Measurements from ENCODE around the gene ZNF512.
"Not testable (repeated sequence)": the region's sequence is repeated elsewhere in the genome, so short reads cannot be mapped to it uniquely, and the experiment has no call there.

The ZNF512 gene

DNA sequence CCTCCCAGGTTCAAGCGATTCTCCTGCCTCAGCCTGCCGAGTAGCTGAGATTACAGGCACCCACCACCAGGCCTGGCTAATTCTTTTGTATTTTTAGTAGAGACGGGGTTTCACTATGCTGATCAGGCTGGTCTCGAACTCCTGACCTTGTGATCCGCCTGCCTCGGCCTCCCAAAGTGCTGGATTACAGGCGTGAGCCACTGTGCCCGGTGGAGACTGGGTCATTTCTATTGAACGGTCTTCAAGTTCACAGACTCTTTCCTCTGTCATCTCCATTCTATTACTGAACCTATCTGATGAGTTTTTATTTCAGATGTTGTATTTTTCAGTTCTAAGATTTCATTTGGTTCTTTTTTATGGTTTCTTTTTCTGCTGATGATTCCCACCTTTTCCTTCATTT lies 12.6 kb downstream of the ZNF512 start:
- H3K27ac Mint-ChIP-seq, H3K27me3 Mint-ChIP-seq, H3K4me3 Mint-ChIP-seq, DNase-seq, CTCF ChIA-PET: not testable (repeated sequence)
- Mint-ChIP-seq H3K36me3 (peaks cover 71% of the 10 kb centered on the region), H3K4me1 (peaks cover 28% of the 10 kb centered on the region), H3K9me3 (peaks cover 36% of the 10 kb centered on the region)

DNA sequence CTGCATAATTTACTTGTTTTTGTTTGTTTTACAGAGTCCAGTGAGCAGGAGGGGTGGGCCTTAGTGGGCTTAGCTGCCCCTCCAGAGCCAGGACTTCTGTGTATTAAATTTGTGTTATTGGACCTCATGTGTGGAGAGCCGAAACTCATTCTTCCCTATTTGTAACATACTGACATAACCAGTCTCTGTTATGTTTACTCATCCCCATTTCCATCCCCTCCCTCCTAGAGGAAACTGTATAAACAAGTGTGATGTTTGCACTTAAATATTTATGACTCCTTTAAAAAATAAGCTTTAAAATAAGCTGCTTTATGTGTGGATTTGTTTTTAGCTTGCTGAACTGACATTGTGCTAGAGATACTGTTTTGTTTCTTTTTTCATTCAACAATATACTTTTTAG lies 13.8 kb downstream of the ZNF512 start:
- Mint-ChIP-seq H3K4me1 (peaks cover 28% of the 10 kb centered on the region), H3K36me3 (peaks cover 69% of the 10 kb centered on the region), H3K4me3 (no peak overlapping the region), H3K27ac (no peak overlapping the region), H3K27me3 (no peaks in the 10 kb centered on the region), H3K9me3 (peaks cover 28% of the 10 kb centered on the region)
- DNase-seq = no peak
- CTCF ChIA-PET = interaction anchor here (1.2 kb wide), 1 partner anchor 17 kb away, joined by 3 read pairs; no protein-coding TSS in a partner anchor

DNA sequence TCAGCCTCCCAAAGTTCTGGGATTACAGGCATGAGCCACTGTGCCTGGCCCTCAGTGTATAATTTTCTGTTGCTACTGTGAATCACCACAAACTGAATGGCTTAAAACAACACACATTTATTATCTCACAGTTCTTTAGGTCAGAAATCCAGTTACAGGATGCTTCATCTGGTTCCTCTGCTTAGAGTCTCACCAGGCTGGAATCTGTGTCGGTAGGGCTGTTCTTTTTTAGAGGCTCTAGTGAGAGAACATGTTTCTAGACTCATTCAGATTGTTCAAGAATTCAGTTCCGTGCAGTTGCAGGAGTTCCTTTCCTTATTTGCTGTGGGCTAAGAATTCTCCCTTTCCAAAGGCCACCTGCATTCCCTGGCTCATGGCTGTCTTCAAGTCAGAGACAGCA lies 23.8 kb downstream of the ZNF512 start:
- Mint-ChIP-seq H3K27ac (no peak overlapping the region), H3K36me3 (peaks cover 52% of the 10 kb centered on the region), H3K4me3 (no peak overlapping the region), H3K4me1 (no peaks in the 10 kb centered on the region), H3K27me3 (no peaks in the 10 kb centered on the region), H3K9me3 (no peaks in the 10 kb centered on the region)
- CTCF ChIA-PET = no interaction called here
- DNase-seq = no peak

DNA sequence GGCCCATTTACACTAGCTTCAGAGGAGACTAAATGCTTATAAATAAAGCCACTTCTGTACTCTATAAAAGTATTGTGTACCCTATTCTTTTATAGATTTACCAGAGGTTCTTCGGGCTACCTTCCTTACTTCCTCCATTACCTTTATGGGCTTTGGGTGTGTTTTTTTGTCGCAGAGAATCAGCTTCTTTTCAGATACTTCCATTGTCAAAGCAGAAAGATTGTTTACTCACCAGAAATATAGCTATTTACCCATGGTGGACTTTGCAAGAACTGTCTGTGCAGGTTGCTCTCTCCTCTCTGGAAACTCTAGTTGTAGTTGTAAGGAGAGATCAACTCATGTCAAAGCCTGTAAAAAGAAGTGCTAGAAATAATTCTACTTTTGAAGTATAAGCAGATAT lies 31.1 kb downstream of the ZNF512 start:
- no peak for DNase-seq
- CTCF ChIA-PET = interaction anchor here (1.2 to 1.4 kb wide), 2 partner anchors 17 to 69 kb away, joined by 3 read pairs; no protein-coding TSS in a partner anchor
- Mint-ChIP-seq H3K27ac (no peak overlapping the region), H3K27me3 (no peaks in the 10 kb centered on the region), H3K4me3 (no peak overlapping the region), H3K4me1 (no peaks in the 10 kb centered on the region), H3K9me3 (no peaks in the 10 kb centered on the region), H3K36me3 (peaks cover 44% of the 10 kb centered on the region)

DNA sequence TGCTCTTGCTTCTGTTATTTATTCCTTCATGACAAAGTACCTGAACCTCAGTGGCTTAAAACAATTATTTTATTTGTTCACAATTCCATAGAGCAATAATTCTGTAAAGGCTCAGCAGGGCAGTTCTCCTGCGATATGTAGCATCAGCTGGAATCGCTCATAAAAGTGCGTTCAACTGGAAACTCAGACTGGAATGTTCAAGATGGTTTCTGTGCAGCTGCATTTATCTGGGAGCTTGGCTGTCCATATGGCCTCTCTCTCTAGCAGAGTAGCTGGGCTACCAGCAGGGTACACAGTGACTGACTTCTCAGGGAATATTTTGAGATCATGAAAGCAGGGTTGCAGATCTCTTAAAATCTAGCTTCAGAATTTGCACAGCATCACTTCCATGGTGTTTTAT lies 32.5 kb downstream of the ZNF512 start:
- Mint-ChIP-seq H3K36me3 (peaks cover 48% of the 10 kb centered on the region), H3K9me3 (no peaks in the 10 kb centered on the region), H3K27me3 (no peaks in the 10 kb centered on the region), H3K4me3 (no peak overlapping the region), H3K27ac (no peak overlapping the region), H3K4me1 (no peaks in the 10 kb centered on the region)
- CTCF ChIA-PET = no interaction called here
- DNase-seq = no peak

DNA sequence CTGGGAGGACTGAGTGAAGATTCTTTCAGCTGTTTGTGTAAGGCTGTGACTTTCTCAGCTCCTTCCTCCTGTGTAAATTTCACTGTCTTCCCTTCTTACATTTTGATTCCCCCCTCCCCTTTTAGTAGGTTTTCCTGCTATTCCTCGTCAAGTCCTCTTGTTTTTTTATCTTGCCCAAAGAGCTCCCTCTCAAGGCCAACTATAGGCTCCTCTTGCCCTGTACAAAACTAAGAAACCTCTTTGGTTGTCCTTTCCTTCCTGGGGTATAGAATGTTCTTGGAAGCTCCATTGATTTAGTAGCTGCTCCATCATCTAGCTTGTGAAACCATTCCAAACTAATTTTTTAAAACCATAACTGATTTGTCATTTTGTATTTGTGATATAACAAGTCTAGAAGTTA lies 38.7 kb downstream of the ZNF512 start:
- CTCF ChIA-PET = interaction anchor here (1.0 to 1.3 kb wide), 2 partner anchors 11 kb away, joined by 3 read pairs; no protein-coding TSS in a partner anchor

DNA sequence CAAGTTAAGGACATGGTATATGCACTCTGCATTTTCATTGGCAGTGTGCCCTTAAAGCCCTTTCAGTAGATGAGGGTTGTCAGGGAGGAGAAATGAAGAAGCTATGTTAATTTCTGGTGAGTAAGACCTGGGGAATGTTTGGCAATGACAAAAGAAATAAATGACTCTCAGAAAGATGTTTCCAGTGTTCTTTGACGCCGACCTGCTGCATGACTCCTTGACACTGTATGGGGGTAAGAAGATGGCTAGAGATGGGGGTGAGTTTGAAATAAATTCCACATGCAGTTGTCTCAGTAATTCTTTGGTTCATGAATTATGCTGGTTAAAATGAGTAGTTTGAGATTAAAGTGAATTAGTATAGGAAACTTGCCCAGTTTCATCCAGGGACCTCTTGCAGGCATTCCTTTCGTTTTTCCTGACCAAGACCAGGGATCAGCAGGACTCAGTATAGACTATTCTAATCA lies 40.1 kb downstream of the ZNF512 start:
- Mint-ChIP-seq H3K4me1 (peaks cover 17% of the 10 kb centered on the region), H3K9me3 (no peaks in the 10 kb centered on the region), H3K27ac (no peak overlapping the region), H3K36me3 (peaks cover 46% of the 10 kb centered on the region), H3K4me3 (no peak overlapping the region), H3K27me3 (no peaks in the 10 kb centered on the region)
- CTCF ChIA-PET = no interaction called here
- DNase-seq = no peak

More for the DNA sequence above, 38.7 kb downstream of the ZNF512 start:
- Mint-ChIP-seq H3K4me3 (no peak overlapping the region), H3K36me3 (peaks cover 55% of the 10 kb centered on the region), H3K27me3 (no peaks in the 10 kb centered on the region), H3K4me1 (peaks cover 3% of the 10 kb centered on the region), H3K9me3 (no peaks in the 10 kb centered on the region), H3K27ac (no peak overlapping the region)
- DNase-seq = no peak

DNA sequence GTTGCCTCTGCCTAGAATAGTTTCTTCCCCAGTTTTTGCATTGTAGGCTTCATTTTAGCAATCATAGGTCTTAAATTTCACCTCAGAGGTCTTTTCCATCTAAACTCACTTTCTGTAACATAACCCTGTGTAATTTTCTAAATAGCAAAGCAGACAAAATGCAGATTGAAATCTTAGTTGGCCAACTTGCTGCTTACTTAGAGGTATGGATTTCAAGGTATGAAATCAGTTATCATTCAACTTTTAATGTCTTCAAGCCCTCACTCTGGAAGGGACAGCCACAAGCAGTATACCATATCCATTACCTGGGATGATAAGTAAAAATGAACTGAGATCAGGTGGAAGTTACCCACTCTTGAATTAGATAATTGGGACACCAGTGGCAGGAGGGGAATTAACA lies 42.1 kb downstream of the ZNF512 start:
- no peak for DNase-seq
- Mint-ChIP-seq H3K4me3 (no peak overlapping the region), H3K27me3 (no peaks in the 10 kb centered on the region), H3K27ac (no peak overlapping the region), H3K4me1 (peaks cover 22% of the 10 kb centered on the region), H3K36me3 (peaks cover 36% of the 10 kb centered on the region), H3K9me3 (no peaks in the 10 kb centered on the region)
- CTCF ChIA-PET = no interaction called here

DNA sequence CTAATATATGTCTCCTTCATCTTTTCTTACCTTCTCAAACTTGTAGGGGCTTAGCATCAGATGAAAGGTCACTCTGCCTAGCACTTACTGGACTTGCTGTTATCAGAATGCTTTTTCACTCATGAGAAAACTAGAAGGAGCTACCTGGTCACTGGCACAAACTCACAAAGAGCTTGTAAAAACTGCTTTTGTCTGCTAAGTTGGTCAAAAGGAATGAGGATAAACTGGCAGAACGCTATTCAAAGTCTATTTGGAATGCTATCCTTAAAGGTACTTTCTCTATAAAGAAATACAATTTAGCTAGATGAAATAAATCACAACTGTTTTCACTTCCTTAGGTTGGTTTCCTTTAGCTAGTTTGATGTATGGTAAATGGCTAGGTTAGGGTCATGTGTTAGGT lies 43.5 kb downstream of the ZNF512 start:
- H3K4me3 Mint-ChIP-seq, DNase-seq, H3K9me3 Mint-ChIP-seq, H3K27ac Mint-ChIP-seq, H3K27me3 Mint-ChIP-seq: not testable (repeated sequence)
- CTCF ChIA-PET = interaction anchor here (3.4 kb wide), 1 partner anchor 57 kb away, joined by 13 read pairs; no protein-coding TSS in a partner anchor
- peaks cover 33% of the 10 kb centered on the region for H3K36me3 Mint-ChIP-seq
- peaks cover 30% of the 10 kb centered on the region for H3K4me1 Mint-ChIP-seq

DNA sequence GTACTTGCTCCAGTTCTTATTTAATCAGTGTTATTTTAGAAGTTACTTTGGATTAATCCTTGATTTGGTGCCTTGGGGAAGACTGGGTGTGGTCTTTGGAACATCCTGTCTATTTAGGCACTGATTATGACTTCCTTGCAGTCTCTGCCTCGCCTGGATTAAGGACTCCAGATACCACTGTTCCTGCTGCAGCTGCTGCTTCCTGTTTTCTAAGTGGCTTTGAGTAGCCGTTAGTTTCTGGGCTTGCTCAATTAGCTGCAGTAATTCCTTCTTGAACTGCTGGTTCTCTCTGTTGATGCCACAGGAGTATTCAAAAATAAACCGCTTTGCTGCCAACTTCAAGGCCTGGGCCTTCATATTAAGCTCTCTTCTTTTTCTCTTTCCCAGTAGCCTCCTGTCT lies 44.1 kb downstream of the ZNF512 start:
- not testable (repeated sequence) for H3K27ac Mint-ChIP-seq, H3K4me3 Mint-ChIP-seq, H3K9me3 Mint-ChIP-seq, H3K27me3 Mint-ChIP-seq, DNase-seq
- peaks cover 33% of the 10 kb centered on the region for H3K4me1 Mint-ChIP-seq
- CTCF ChIA-PET = interaction anchor here (1.6 to 3.4 kb wide), 2 partner anchors 56 to 217 kb away, joined by 3 to 13 read pairs; partner anchors contain the start of gene PPM1G
- peaks cover 33% of the 10 kb centered on the region for H3K36me3 Mint-ChIP-seq

DNA sequence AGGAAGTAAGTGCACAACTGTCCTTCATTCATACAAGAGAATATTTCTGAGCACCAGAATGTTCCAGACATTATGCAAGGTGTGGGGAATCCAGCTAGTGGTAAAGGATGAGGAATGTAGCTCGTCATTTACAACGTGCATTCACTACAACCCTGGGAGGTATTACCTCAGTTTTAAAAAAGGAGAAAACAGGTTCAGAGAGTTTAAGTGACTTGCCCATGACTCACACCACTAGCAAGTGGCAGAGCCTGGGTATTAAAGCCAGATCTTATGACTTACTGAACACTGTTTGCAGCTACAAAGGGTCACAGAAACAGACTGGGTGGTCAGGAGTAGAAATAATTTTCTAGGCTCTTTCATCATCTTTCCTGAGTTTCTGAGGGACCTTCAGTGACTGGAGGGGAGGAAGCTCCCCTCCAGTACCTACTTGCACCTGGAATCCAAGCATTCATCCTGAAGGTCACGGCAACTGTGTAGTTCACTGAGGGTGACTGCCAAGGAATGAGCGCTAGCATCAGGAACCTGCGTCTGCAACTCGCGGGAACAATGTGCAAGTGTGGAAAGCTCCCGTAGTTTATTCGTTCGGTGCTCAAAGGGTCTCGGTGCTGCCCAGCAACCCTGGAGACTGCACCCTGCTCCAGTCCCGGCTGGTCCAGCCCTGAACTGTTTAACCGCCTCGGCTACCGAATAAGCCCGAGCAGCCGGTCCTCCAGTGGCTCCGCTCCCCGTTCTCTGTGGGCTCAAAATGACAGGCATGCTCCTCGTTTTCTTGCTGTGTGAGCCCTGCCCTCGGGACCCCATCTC lies 45.3 kb downstream of the ZNF512 start:
- CTCF ChIA-PET = interaction anchor here (1.6 to 3.4 kb wide), 2 partner anchors 55 to 218 kb away, joined by 3 to 13 read pairs; partner anchors contain the start of gene PPM1G
- H3K27me3 Mint-ChIP-seq = no peaks in the 10 kb centered on the region
- no peaks in the 10 kb centered on the region for H3K9me3 Mint-ChIP-seq
- H3K4me3 Mint-ChIP-seq = no peak overlapping the region
- DNase-seq = no peak
- H3K4me1 Mint-ChIP-seq = peaks cover 33% of the 10 kb centered on the region
- H3K36me3 Mint-ChIP-seq = peaks cover 31% of the 10 kb centered on the region
- H3K27ac Mint-ChIP-seq = no peak overlapping the region

DNA sequence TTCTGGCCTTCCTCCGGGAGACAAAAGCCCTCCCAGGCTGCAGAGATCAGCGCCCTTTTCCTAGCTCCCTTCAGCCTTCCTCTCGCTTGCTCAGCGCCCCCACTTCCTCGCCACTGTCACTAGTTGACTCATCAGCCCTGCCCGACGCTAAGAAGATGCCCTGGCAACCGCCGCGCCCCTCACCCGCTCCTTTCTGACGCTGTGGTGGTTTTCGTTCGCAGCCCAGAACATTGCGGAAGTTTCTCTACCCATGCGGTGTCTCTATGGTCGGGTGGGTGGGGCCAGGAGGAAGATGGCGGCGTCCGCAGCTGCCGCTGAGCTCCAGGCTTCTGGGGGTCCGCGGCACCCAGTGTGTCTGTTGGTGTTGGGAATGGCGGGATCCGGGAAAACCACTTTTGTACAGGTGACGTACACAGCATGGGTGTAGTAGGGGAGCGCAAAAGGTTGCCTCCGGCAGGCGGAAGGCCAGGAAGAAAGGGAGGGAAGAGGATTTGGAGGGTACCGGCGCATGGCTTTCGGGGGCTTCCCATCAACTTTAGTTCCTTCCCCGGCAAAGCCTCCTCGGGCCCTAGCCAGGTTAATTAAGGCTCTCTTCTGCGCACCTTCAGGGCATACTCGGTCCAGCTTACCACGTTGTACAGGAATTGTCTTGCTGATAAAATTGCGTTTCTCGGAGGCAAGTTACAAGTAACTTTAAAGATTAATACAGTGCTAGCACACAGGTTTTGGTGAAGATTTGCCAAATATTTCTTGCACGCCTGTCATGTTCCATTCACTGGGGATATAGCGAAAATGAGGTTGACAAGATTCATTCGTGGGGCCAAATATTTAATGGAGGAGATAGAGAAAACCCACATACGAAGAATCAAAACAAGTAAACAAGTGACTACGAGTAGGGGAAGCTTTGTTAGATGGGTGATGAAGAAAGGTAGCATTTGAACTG lies 46.2 kb downstream of the ZNF512 start, which contains the start of the genes CCDC121 and GPN1:
Gene CCDC121 (minus strand): TSS at position 246 of the 943 bp plus-strand sequence. CDS start 1,213 bp downstream, outside the sequence.
Gene GPN1 (plus strand): TSS at position 284 of the 943 bp plus-strand sequence. CDS start 9 bp downstream, at position 293.
- Mint-ChIP-seq H3K4me1 (peaks cover 33% of the 10 kb centered on the region), H3K4me3 (no peak within 1 kb of the TSS), H3K36me3 (peaks cover 30% of the 10 kb centered on the region), H3K27me3 (no peaks in the 10 kb centered on the region), H3K27ac (no peak within 1 kb of the TSS), H3K9me3 (no peaks in the 10 kb centered on the region)
- CTCF ChIA-PET = interaction anchor here (1.3 to 3.4 kb wide), 3 partner anchors 54 to 278 kb away, joined by 3 to 13 read pairs (median 3); partner anchors contain the start of gene PPM1G
- peak; percentile 98 for DNase-seq

DNA sequence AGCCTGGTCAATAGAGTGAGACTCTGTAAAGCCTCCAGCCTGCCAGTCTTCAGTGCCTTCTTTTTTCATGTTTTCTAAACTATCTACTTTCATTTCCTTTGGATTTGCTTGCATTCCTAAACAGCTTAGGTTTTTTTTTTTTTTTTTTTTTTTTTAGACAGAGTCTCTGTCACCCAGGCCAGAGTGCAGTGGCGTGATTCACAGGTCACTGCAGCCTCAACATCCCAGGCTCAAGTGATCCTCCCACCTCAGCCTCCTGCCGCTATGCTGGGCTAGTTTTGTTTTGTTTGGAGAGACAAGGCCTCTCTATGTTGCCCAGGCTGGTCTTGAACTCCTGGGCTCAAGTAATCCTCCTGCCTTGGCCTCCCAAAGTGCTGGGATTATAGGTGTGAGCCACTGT lies 47.4 kb downstream of the ZNF512 start:
- DNase-seq, H3K27me3 Mint-ChIP-seq, H3K4me3 Mint-ChIP-seq, CTCF ChIA-PET, H3K9me3 Mint-ChIP-seq: not testable (repeated sequence)
- Mint-ChIP-seq H3K4me1 (peaks cover 33% of the 10 kb centered on the region), H3K27ac (peak overlapping the region; percentile 11), H3K36me3 (peaks cover 32% of the 10 kb centered on the region)

DNA sequence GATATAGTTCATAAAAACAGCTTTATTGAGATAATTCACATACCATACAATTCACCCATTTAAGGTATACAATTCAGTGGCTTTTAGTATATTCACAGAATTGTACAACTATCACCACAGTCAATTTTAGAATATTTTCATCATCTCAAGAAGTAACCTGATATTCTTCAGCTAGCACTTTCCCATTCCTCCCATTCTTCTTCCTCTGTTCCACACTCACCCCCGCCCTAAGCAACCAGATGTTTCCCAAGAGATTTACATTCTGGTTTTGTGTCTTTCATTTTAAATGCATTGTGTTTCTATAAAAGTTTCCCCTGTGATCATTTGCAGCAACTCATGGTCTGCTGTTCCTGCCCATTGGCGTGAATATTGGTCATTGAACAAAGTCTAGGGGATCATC lies 51.4 kb downstream of the ZNF512 start:
- no peaks in the 10 kb centered on the region for H3K9me3 Mint-ChIP-seq
- no peak for DNase-seq
- no peak overlapping the region for H3K27ac Mint-ChIP-seq
- peaks cover 56% of the 10 kb centered on the region for H3K36me3 Mint-ChIP-seq
- H3K4me3 Mint-ChIP-seq = no peak overlapping the region
- CTCF ChIA-PET = interaction anchor here (1.5 kb wide), 1 partner anchor 49 kb away, joined by 5 read pairs; no protein-coding TSS in a partner anchor
- H3K27me3 Mint-ChIP-seq = no peaks in the 10 kb centered on the region
- H3K4me1 Mint-ChIP-seq = peaks cover 24% of the 10 kb centered on the region
